ENCODE measurements around the gene ITGB8. TPM values are rescaled to one million over a fixed set of nuclear protein-coding genes. Genes with fewer than 3 reads are reported as not detected.
A peak's percentile ranks its signal among the peaks of the same experiment; 100 is the strongest.

The ITGB8 gene
- total RNA-seq, 2 donors from 2014 or later = 0.02 TPM; not detected in 1

GRCh38 chr7:20326342-20326741, 4.4 kb upstream of the ITGB8 start:
- H3K9me3 Mint-ChIP-seq = no peaks in the 10 kb centered on the region
- ATAC-seq (no peak), DNase-seq (ENCODE audit: low spot score in 2 of 2) (no peak)
- peaks cover 0 to 4% of the 10 kb centered on the region in 2 donors for H3K36me3 Mint-ChIP-seq
- no peak overlapping the region for H3K27ac Mint-ChIP-seq

GRCh38 chr7:20327055-20327454, 3.6 kb upstream of the ITGB8 start:
- Mint-ChIP-seq H3K9me3 (no peaks in the 10 kb centered on the region), H3K36me3 (peaks cover 0 to 8% of the 10 kb centered on the region in 2 donors), H3K27ac (no peak overlapping the region)
- no peak for ATAC-seq
- DNase-seq (ENCODE audit: low spot score in 2 of 2) = no peak

DNA sequence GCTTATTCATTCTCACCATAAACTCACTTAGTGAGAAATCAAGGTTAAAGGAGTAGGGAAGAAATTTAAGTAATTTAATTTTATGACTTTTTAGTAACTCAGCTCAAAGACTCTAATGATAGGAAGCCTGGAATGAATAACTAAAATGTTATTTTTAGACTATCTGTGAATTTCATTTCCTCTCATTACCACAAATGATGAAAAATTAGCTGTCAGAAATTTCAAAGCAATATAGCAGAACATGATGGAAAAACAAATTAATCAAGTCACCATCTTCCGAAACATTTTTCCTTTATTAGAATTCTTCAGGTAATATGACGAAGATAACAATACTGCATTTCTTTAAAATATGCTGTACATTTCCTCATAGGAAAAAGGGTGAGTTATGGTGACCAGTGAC, 2.7 kb upstream of the ITGB8 start:
- no peak for DNase-seq (ENCODE audit: low spot score in 2 of 2)
- Mint-ChIP-seq H3K27ac (no peak overlapping the region), H3K36me3 (peaks cover 0 to 10% of the 10 kb centered on the region in 2 donors), H3K9me3 (no peaks in the 10 kb centered on the region)
- no peak for ATAC-seq

DNA sequence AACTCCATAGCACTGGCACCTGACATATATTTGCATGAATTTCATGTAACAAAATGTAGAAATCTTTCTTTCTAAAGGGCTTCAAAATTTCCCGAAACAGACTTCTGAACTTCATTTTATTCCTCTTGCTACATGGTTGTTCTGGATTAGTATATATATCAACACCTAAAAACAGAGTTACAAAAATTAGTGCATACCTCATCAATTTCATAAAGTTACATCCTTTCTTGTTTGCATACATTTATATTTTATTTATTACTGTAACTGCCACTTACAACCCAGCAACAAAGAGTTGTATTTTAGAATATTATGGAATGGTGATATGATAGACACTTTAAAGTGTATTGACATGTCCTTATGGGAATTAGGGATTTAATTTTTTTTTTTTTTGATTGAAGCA, 2.0 kb upstream of the ITGB8 start:
- DNase-seq (ENCODE audit: low spot score in 2 of 2) = no peak
- Mint-ChIP-seq H3K36me3 (peaks cover 0 to 10% of the 10 kb centered on the region in 2 donors), H3K9me3 (no peaks in the 10 kb centered on the region), H3K27ac (no peak overlapping the region)
- no peak for ATAC-seq

- Mint-ChIP-seq H3K9me3 (no peaks in the 10 kb centered on the region), H3K36me3 (peaks cover 0 to 10% of the 10 kb centered on the region in 2 donors), H3K27ac (peak overlapping the region; percentile 27 to 36)
- peak in 1 of 2 donors; percentile 21 for DNase-seq (ENCODE audit: low spot score in 2 of 2)
- peak; percentile 15 to 19 for ATAC-seq
Measured at GRCh38 chr7:20329389-20330238, 1.1 kb upstream of the ITGB8 start.

DNA sequence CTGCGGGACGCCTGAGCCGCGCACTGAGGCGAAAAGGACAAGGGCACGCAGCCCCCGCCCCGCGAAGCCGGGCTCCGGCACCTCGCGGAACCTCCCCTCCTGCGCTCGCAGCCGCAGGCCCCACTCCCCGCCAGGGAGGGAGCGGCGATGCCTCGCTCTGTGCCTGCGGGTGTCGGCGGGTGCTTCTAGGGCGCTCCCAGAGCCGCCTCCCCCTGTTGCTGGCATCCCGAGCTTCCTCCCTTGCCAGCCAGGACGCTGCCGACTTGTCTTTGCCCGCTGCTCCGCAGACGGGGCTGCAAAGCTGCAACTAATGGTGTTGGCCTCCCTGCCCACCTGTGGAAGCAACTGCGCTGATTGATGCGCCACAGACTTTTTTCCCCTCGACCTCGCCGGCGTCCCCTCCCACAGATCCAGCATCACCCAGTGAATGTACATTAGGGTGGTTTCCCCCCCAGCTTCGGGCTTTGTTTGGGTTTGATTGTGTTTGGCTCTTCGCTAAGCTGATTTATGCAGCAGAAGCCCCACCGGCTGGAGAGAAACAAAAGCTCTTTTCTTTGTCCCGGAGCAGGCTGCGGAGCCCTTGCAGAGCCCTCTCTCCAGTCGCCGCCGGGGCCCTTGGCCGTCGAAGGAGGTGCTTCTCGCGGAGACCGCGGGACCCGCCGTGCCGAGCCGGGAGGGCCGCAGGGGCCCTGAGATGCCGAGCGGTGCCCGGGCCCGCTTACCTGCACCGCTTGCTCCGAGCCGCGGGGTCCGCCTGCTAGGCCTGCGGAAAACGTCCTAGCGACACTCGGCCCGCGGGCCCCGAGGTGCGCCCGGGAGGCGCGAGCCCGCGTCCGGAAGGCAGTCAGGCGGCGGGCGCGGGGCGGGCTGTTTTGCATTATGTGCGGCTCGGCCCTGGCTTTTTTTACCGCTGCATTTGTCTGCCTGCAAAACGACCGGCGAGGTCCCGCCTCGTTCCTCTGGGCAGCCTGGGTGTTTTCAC, 519 bp downstream of the ITGB8 start:
- Mint-ChIP-seq H3K9me3 (no peaks in the 10 kb centered on the region), H3K36me3 (peaks cover 0 to 10% of the 10 kb centered on the region in 2 donors), H3K27ac (no peak overlapping the region)
- DNase-seq (ENCODE audit: low spot score in 2 of 2) (peak in 1 of 2 donors; percentile 22), ATAC-seq (peak; percentile 25 to 48)

GRCh38 chr7:20331910-20332813, 1.5 kb downstream of the ITGB8 start:
- DNase-seq (ENCODE audit: low spot score in 2 of 2) (no peak), ATAC-seq (no peak)
- Mint-ChIP-seq H3K36me3 (peaks cover 0 to 10% of the 10 kb centered on the region in 2 donors), H3K9me3 (no peaks in the 10 kb centered on the region), H3K27ac (no peak overlapping the region)

GRCh38 chr7:20338285-20338684, 7.6 kb downstream of the ITGB8 start:
- Mint-ChIP-seq H3K9me3 (no peaks in the 10 kb centered on the region), H3K27ac (no peak overlapping the region), H3K36me3 (no peaks in the 10 kb centered on the region)
- DNase-seq (ENCODE audit: low spot score in 2 of 2) (no peak), ATAC-seq (no peak)

DNA sequence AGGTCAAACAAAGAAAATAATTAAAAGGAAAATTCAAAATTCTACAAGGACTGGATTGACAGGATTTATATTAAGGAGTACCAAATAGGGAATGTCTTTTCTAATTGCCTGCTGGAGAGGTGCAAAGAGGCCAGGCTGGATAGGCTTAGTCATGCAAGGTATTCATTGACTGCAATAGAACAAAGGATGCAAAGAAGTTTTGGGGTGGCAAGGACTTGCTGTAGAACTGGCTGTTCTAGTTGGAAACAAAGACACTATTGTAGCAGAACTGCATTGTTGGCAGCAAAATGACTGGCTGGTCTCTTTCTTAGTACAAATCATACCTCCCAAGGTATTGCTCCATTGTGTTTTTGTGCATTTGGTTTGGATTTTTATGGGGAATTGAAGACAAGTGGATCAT, 10.1 kb downstream of the ITGB8 start:
- ATAC-seq (no peak), DNase-seq (ENCODE audit: low spot score in 2 of 2) (no peak)
- Mint-ChIP-seq H3K27ac (no peak overlapping the region), H3K9me3 (no peaks in the 10 kb centered on the region), H3K36me3 (no peaks in the 10 kb centered on the region)

- Mint-ChIP-seq H3K27ac (no peak overlapping the region), H3K36me3 (no peaks in the 10 kb centered on the region), H3K9me3 (peaks cover 4 to 5% of the 10 kb centered on the region in 2 donors)
- no peak for ATAC-seq
- no peak for DNase-seq (ENCODE audit: low spot score in 2 of 2)
Measured at GRCh38 chr7:20343205-20343604, 12.5 kb downstream of the ITGB8 start.

- Mint-ChIP-seq H3K27ac (no peak overlapping the region), H3K36me3 (no peaks in the 10 kb centered on the region), H3K9me3 (peaks cover 4 to 5% of the 10 kb centered on the region in 2 donors)
- ATAC-seq = no peak
- DNase-seq (ENCODE audit: low spot score in 2 of 2) = no peak
Measured at GRCh38 chr7:20343941-20344340, 13.2 kb downstream of the ITGB8 start.

DNA sequence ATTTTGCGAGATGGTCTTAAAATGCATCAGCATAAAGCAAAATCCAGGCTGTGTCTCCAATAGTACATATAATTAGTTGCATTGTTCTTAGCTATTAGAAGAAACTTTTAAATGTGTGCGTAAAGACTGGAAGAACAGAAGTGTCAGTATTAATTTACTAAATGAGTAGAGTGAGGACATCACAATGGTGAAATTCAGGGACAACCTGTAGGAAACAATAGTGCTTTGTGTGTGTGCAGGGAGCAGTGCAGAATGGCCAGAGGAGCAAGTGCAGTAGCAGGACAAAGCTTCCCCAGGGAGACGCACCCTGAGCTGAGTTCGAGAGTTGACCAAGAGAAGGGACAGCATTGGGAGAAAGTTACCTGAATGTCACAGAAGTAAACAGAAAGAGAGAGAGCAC, 13.7 kb downstream of the ITGB8 start:
- Mint-ChIP-seq H3K27ac (no peak overlapping the region), H3K36me3 (no peaks in the 10 kb centered on the region), H3K9me3 (peaks cover 4 to 5% of the 10 kb centered on the region in 2 donors)
- no peak for DNase-seq (ENCODE audit: low spot score in 2 of 2)
- no peak for ATAC-seq

DNA sequence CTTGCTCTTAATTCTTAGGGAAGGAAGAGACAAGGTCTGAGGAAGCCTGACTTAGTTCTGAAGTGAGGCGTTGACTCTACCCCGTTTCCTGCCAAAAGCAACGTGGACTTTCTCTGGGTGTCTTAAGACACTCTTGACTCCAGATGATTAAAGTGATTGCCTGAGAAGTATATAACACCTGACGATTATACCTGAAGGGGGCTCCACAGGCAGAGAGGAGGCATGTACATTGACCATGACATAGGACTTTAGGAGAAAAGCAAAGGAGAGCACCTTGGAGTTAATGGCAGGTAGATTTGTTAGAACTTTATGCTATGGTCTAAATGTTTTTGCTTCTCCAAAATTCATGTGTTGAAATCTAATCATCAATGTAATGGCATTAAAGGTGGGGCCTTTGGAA, 15.9 kb downstream of the ITGB8 start:
- DNase-seq (ENCODE audit: low spot score in 2 of 2) (no peak), ATAC-seq (no peak)
- H3K36me3 Mint-ChIP-seq = no peaks in the 10 kb centered on the region
- H3K27ac Mint-ChIP-seq = no peak overlapping the region
- peaks cover 4 to 5% of the 10 kb centered on the region in 2 donors for H3K9me3 Mint-ChIP-seq

DNA sequence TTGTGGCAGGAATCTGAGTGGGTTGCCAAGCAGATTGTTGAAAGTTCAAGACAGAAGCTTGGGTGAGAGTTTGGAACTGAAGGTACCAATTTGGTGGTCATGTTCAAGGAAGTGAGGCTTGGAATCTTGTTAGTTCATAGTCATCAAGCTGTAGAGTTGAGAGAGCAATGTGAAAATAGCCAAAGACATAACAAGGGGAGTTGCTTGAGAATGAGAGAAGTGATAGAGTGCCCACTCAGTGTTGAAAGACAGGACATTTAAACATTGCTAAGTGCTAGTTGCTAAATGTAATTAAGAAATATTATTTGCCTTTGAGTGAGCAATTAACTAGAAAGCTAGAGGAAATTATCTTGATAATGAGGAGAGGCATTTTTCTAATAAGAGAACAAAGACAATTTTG, 17.0 kb downstream of the ITGB8 start:
- Mint-ChIP-seq H3K36me3 (no peaks in the 10 kb centered on the region), H3K9me3 (peaks cover 4 to 5% of the 10 kb centered on the region in 2 donors), H3K27ac (no peak overlapping the region)
- ATAC-seq = no peak
- no peak for DNase-seq (ENCODE audit: low spot score in 2 of 2)

DNA sequence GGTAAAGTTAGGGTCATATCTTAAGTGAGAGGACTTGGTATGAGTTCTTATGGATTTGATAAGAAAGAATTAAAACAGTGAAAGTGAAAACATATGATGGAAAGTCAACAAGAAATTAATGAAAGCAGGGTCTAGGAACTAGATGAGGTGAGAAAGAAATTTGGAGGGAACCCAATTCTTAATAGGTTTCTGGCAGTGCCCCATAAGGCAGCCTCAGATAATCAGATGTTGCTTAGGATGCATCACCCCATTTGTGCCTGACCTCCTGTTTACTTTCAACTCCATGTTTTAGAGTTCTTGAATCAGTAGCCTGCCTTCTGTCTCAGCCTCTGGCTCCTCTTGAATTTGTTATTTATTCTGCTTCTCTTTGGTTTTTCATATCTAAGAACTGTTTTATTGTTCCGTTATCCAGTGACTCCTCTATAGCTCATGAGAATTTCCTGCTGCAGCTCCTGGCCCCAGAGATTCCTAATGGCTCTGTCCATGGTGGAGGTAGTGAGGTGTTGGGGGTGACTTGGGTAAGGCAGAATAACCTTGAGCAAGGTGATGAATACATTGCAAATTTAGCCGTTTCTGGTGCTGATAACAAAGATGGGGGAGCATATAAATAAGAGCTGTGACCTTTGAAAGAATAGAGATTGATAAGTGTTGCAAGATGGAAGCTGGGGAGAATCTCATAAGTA, 17.6 kb downstream of the ITGB8 start:
- ATAC-seq = no peak
- Mint-ChIP-seq H3K36me3 (no peaks in the 10 kb centered on the region), H3K9me3 (peaks cover 4 to 5% of the 10 kb centered on the region in 2 donors), H3K27ac (no peak overlapping the region)
- no peak for DNase-seq (ENCODE audit: low spot score in 2 of 2)

GRCh38 chr7:20350518-20350951, 19.8 kb downstream of the ITGB8 start:
- DNase-seq (ENCODE audit: low spot score in 2 of 2) (no peak), ATAC-seq (no peak)
- Mint-ChIP-seq H3K36me3 (no peaks in the 10 kb centered on the region), H3K9me3 (peaks cover 4 to 5% of the 10 kb centered on the region in 2 donors), H3K27ac (no peak overlapping the region)

Data from activated naive CD4-positive, alpha-beta T cell treated with anti-CD3 and anti-CD28 coated beads, Interleukin-2, amount 50 U/mL, for 72 hours (primary cell).